HG03520 (cell line): ENCODE data around the gene NT5DC4.
"Not testable (repeated sequence)": the region's sequence is repeated elsewhere in the genome, so short reads cannot be mapped to it uniquely, and the experiment has no call there.

Experiments used
- ATAC-seq: cut with Tn5 transposase; IDR thresholded peaks from one replicate; pipeline ENCODE4 v1.9.1; 2021; ENCODE audit warnings: mild to moderate bottlenecking, moderate library complexity; ENCODE audit not compliant: unreplicated experiment

Gene NT5DC4

GRCh38 chr2:112699984-112700667, 20.7 kb upstream of the NT5DC4 start:
- ATAC-seq = no peak

DNA sequence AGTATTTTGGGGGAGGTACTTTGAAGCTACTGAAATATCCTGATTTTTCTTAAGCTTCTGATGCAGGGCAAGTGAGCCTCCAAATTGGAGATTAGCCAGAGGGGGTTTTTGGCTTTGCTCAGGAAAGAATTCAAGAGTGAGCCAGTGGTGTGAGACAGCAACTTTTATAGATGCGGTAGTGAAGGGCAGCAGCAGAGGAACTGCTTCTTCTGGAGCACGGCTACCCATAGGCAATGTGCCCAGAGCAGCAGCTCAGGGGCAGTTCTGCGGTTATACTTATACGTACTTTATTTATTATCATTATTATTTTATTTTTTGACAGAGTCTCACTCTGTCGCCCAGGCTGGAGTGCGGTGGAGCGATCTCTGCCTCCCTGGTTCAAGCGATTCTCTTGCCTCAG, 19.8 kb upstream of the NT5DC4 start:
- ATAC-seq = no peak

GRCh38 chr2:112703684-112704083, 17.1 kb upstream of the NT5DC4 start:
- ATAC-seq = no peak

DNA sequence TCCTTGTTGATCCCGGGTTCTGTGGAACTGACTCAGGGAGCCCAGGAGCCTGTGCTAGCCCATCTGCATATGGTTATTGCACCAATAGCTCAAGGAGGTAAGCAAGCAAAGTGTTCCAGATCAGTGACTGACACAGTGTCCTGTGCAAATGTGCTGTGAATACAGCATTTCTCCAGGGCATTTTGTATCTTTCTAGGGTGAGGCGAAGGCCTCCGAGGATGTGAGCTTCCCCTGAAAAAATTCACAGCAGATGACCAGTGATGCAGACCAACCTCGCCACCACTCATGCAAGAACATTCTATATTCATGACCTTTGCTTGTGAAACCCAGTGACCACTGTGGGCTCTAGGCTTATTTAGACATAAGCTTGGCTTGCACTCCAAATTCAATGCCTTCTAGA, 15.2 kb upstream of the NT5DC4 start:
- ATAC-seq = no peak

DNA sequence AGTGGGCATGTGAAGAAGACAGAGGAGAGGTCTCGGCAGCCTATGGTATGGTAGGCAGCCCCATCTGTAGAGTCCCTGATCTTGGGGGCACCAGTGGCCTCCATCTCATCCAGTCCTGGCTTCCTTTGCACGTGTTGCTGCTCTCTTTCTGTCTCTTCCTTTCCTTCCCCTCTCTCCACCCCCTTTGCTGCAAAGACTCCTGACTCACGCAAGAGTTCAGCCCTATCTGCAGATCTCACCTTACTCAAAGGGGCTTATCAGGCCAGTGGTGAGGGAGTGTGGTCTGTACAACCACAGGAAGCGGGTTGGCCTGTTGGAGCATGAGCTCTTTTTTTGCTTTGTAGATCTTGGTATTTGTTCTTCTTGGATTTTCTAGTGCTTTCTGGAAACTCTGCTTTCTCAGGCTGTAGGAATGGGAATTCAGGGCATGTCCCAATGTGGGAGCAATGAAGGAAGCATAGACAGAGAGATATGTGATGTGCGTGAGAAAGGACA, 14.6 kb upstream of the NT5DC4 start:
- no peak for ATAC-seq

DNA sequence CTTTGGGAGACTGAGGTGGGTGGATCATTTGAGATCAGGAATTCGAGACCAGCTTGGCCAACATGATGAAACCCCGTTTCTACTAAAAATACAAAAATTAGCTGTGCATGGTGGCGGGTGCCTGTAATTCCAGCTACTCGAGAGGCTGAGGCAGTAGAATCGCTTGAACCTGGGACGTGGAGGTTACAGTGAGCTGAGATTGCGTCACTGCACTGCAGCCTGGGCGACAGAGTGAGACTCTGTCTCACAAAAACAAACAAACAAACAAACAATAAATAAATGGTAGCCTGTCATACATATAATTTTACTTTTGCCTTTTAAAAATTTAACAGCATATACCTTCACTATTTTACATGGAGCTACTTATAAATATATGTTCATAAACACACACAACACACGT, 13.9 kb upstream of the NT5DC4 start:
- not testable (repeated sequence) for ATAC-seq

GRCh38 chr2:112708968-112709367, 11.9 kb upstream of the NT5DC4 start:
- no peak for ATAC-seq

DNA sequence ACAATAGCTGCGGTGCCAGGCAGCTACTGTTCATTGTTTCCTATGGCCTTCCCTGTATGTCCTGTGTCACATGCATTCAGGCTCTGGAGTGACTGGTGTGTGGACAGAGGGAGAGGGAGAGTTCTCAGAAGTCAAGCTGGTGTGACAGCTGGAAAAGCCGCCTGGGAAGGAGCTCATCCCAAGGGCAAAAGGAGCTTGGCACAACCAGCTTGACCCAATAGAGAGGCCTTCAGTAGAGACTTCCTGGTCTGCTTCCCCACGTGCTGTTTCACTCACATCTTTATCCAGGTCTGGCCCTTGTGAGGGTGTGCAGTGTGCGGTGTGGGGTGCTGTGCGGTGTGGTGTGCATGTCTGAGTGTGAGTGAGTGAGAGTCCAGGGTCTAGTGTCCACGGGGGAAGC, 11.1 kb upstream of the NT5DC4 start:
- no peak for ATAC-seq

DNA sequence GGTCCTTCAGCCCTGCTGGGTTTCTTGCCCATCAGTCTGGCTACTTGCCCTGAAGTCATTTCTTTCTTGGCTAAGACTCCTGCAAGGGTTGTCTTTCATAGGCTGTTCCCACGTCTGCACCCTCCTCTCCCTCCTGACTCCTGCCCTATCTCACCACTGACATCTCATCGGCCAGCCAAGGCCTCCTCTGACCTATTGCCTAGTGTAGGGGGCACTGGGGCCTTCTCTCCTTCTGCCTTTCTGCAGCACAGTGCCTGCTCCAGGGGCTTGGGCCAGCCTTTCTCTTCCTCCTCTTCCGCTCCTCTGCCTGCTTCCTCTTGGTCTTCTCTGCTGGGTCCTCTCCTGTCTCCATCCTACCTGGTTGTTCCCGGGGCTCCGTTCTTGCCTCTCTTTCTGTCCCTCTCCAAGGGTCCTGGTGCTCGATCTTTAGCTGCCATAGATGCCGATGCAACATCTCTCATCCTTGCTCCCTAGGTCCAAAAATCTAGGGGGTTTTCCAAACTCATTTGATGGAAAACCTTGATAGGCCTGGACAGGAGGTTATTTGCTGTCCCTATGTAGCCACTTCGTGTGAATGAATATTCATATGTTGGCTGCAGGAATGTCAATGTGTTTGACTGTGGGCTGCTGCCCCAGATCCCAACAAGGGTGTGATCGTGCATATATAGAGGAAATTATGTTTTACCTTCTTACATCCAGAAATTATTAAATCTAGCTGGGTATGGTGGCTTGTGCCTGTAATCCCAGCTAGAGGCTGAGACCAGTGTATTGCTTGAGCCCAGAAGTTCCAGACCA, 9.7 kb upstream of the NT5DC4 start:
- no peak for ATAC-seq

GRCh38 chr2:112712465-112712864, 8.4 kb upstream of the NT5DC4 start:
- ATAC-seq = no peak

- ATAC-seq = no peak
Observed at GRCh38 chr2:112712903-112713584, 7.8 kb upstream of the NT5DC4 start.

DNA sequence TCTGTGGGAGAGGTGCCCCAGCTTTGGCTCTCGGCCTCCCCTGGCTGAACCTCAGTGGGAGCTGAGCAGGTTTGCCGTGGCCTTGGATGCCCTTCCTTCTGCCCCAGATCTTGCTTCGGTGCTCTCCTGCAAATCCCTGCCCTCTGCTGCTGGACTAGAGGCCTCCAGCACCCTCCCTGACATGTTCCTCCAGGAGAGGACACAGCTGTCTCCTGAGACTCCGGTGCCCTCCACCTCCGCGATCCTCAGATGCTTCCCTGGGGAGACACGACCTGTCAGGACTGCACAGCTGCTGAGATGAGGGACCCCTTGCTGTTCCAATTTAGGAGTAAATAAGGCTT, 7.3 kb upstream of the NT5DC4 start:
- no peak for ATAC-seq

DNA sequence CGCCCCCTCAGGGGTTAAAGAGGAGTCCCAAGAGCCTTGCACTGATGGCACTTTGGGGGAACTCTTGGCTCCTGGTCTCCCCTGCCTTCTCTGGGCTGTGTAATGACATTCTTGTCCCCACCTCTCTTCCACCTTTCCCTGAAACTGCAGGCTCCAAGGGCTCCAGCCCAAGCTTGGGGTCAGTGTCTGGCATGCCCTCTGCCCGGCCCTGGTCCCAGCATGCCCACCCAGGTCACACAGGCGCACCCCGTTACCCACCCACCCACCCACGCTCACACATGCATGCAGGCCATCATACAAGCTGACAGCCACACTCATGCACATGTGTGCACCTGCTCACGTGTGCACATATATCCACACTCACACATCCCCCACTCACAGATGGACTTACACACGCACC, 6.9 kb upstream of the NT5DC4 start:
- ATAC-seq = no peak

DNA sequence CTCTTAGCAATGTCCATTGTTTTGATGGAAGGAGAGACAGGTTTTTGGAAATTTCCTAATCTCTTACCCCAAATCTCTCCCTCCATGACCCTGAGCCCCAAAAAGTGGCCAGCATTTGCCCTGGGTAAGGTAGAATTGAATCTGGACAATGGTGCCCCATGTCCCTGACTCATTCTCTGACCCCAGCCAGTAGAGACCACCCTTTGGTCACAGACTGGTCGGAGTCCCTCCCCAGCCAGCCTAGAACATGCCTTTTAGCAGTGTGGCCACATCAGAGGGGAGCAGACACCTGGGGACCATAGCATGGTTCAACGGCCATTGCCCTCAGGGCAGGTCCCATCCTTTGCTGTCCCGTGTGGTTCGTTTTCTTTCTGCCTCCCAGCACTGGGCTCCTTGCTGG, 6.5 kb upstream of the NT5DC4 start:
- ATAC-seq = no peak

DNA sequence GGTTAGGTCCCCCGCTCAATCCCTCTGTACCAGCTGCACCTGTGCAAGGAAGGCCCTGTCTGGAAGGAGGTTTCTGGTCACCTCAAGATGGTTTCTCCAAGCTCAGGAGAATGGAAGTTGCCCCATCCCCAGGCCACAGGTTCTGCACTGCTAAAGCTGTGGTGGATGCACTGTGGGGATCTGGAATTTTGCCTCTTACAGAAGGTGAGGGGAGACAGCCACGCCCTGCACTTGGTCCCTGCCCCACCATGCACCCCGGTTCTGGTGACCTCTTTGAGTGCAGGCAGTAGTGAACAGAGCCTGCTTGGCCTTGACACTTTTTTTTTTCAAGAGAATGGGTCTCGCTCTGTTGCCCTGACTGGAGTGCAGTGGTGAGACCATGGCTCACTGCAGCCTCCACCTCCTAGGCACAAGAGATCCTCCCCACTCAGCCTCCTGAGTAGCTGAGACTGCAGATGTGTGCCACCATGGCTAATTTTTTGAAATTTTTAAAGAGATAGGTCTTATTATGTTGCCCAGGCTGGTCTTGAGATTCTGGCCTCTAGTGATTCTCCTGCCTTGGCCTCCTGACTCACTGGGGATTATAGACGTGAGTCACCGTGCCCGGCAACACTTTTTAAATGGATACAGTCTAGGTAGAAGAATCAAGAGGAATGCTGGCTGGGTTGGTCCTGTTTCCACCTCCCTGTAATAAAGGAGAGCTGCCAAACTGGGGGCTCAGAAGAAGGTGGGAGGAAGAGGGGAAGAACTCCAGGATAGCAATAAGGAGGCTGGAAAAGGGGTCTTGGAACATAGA, 5.8 kb upstream of the NT5DC4 start:
- no peak for ATAC-seq

GRCh38 chr2:112716094-112716493, 4.7 kb upstream of the NT5DC4 start:
- ATAC-seq = not testable (repeated sequence)

GRCh38 chr2:112716826-112717352, 3.9 kb upstream of the NT5DC4 start:
- not testable (repeated sequence) for ATAC-seq

GRCh38 chr2:112718863-112719370, 1.9 kb upstream of the NT5DC4 start:
- ATAC-seq = no peak

DNA sequence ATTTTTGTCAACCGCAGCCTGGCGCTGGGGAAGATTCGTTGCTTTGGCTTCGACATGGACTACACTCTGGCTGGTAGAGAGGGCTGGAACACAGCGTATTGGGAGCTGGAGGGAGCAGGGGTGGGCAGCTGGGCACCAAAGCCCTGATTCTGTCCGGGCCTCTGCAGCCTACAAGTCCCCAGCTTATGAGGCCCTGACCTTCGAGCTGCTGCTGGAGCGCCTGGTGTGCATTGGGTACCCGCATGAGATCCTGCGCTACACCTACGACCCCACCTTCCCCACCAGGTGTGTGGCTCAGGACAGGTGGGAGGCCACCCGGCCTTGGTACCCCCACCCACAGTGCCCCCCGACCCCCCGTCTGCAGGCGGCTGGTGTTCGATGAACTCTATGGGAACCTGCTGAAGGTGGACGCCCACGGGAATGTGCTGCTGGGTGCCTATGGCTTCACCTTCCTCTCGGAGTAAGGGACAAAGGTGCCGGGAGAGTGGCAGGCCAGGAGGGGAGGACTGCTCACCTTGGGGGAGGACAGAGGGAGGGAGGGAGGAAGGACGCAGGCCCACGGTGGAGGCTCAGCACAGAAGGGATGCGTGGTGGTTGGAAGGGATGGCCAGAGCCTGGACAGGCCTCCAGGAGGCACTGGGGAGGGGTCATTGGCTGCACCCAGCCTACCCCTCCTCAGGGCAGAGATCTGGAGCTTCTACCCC, 1.2 kb downstream of the NT5DC4 start:
- no peak for ATAC-seq
